Ovary (tissue), 3 donors: Measurements from ENCODE around the gene INTS13.

ENCODE experiments used
- EP300 ChIP-seq: sonication (generic); formaldehyde crosslinking; IDR thresholded peaks from one replicate; pipeline ENCODE4 v1.6.1; 2017; ENCODE audit warnings: antibody characterized with exemption
- TF ChIP-seq, protein P1 (sequence below), 3 donors: fragments of 450-650 bp in 2 of 3; fragments of 200-600 bp in 1 of 3; IDR thresholded peaks; one replicate each; pipeline versions ENCODE4 v1.5.1 to v1.8.0; 2016 to 2022; ENCODE audit warnings: antibody characterized with exemption in 3 of 3, mild to moderate bottlenecking in 1 of 3
- donor health status: DM: no; HTN: no; CAD: no.

DNA sequence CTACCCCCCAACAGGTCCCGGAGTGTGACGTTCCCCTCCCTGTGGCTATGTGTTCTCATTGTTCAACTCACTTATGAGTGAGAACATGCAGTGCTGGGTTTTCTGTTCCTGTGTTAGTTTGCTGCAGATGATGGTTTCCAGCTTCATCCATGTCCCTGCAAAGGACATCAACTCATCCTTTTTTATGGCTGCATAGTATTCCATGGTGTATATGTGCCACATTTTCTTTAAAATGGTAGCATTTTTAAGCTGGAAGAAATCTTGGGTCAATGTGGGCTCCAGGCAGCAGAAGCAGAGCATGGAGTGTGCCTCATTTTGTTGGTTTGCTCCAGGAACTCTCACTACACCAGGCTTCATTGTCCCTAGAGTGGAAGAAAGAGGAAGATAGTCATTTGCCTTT lies 57.2 kb downstream of the INTS13 start:
- TF ChIP-seq, protein P1, sequence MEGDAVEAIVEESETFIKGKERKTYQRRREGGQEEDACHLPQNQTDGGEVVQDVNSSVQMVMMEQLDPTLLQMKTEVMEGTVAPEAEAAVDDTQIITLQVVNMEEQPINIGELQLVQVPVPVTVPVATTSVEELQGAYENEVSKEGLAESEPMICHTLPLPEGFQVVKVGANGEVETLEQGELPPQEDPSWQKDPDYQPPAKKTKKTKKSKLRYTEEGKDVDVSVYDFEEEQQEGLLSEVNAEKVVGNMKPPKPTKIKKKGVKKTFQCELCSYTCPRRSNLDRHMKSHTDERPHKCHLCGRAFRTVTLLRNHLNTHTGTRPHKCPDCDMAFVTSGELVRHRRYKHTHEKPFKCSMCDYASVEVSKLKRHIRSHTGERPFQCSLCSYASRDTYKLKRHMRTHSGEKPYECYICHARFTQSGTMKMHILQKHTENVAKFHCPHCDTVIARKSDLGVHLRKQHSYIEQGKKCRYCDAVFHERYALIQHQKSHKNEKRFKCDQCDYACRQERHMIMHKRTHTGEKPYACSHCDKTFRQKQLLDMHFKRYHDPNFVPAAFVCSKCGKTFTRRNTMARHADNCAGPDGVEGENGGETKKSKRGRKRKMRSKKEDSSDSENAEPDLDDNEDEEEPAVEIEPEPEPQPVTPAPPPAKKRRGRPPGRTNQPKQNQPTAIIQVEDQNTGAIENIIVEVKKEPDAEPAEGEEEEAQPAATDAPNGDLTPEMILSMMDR (IDR thresholded peaks at IDR 0.05): no peak
- TF ChIP-seq EP300: no peak
